Panc1 (cell line): ENCODE results near the gene GPR37L1. TPM values are rescaled to one million over a fixed set of nuclear protein-coding genes. Genes with fewer than 3 reads are reported as not detected.

Source experiments
- ATAC-seq: fragments of 200-7000 bp; cut with Tn5 transposase; 2 replicates; pipeline ENCODE4 v1.9.1; 2020; ENCODE audit warnings: mild to moderate bottlenecking, moderate library complexity
- BruUV-seq: library from RNA; stranded (reverse); fragments of 400-500 nt; replicated peaks from 2 replicates; lab custom pipeline; 2021; lab: Mats Ljungman, UMichigan
- CTCF ChIA-PET: fragments of 300-600 bp; sonication (Branson Sonifier 250); formaldehyde crosslinking; loops from one replicate; lab custom pipeline; 2022; ENCODE audit warnings: antibody characterized with exemption; lab: Charles Lee
- POLR2A ChIA-PET: fragments of 300-600 bp; sonication (Branson Sonifier 250); formaldehyde crosslinking; loops from one replicate; lab custom pipeline; 2022; ENCODE audit warnings: antibody characterized with exemption; lab: Charles Lee
- DNase-seq: peaks from one replicate; pipeline ENCODE4 v3.0.0-alpha.2; 2010; ENCODE audit warnings: low read depth, low spot score
- H3K27ac ChIP-seq: 2 replicates; pipeline ENCODE4 v1.5.1; 2011; ENCODE audit warnings: mild to moderate bottlenecking, low read length, inconsistent platforms
- H3K27me3 ChIP-seq: fragments of 200-500 bp; sonication (Bioruptor generic); 2 replicates; pipeline ENCODE4 v1.6.0; 2014; ENCODE audit warnings: low read length, inconsistent platforms; ENCODE audit not compliant: control insufficient read depth, insufficient read depth
- H3K36me3 ChIP-seq: fragments of 200-500 bp; sonication (Bioruptor generic); 2 replicates; pipeline ENCODE4 v1.5.1; 2014; ENCODE audit warnings: inconsistent platforms, mild to moderate bottlenecking, low read length, moderate library complexity; ENCODE audit not compliant: control insufficient read depth, insufficient read depth
- H3K4me1 ChIP-seq: 2 replicates; pipeline ENCODE4 v1.5.1; 2011; ENCODE audit warnings: inconsistent platforms, mild to moderate bottlenecking, low read length, moderate library complexity; ENCODE audit not compliant: control insufficient read depth, insufficient read depth
- H3K4me3 ChIP-seq, 2 experiments: 2 replicates each; pipeline ENCODE4 v1.5.1; 2011 to 2012; ENCODE audit warnings: low read depth in 2 of 2, low read length in 2 of 2, mild to moderate bottlenecking in 2 of 2, inconsistent platforms in 1 of 2, moderate library complexity in 1 of 2
- H3K9me3 ChIP-seq: fragments of 200-500 bp; sonication (Bioruptor generic); 2 replicates; pipeline ENCODE4 v1.5.1; 2014; ENCODE audit warnings: low read depth, mild to moderate bottlenecking, inconsistent platforms, low read length, moderate library complexity; ENCODE audit not compliant: control insufficient read depth, insufficient read depth
- CTCF ChIP-seq: fragments of 450-650 bp; IDR thresholded peaks from 2 replicates; pipeline ENCODE4 v1.5.1; 2017; ENCODE audit warnings: mild to moderate bottlenecking
- POLR2AphosphoS5 ChIP-seq: IDR thresholded peaks from 2 replicates; pipeline ENCODE4 v1.6.1; 2012; ENCODE audit warnings: mild to moderate bottlenecking, low read depth, low read length, moderate library complexity
- SIN3A ChIP-seq: IDR thresholded peaks from 2 replicates; pipeline ENCODE4 v1.6.1; 2012; ENCODE audit warnings: low read depth, mild to moderate bottlenecking, low read length, moderate library complexity, borderline replicate concordance; ENCODE audit not compliant: insufficient read depth
- TCF7L2 ChIP-seq: IDR thresholded peaks from 2 replicates; pipeline ENCODE4 v1.6.1; 2011; ENCODE audit warnings: mild to moderate bottlenecking, low read depth, low read length, inconsistent platforms
- in situ Hi-C: cut with HindIII; loops from 2 replicates; pipeline ENCODE4 v1.10.0; 2016; ENCODE audit warnings: low sequenced_read_pairs, low pct_unique_long_range_greater_than_20kb
- intact Hi-C: fragments of 100-400 bp; cut with micrococcal nuclease; formaldehyde crosslinking; loops from one replicate; pipeline ENCODE4 v1.10.0; 2022; ENCODE audit not compliant: unreplicated experiment
- total RNA-seq: library from RNA; stranded (reverse); gene quantifications from one replicate; pipeline ENCODE4 v1.2.1, GENCODE V29; 2021; ENCODE audit not compliant: unreplicated experiment
- TF ChIP-seq, protein P1 (sequence below), 2 experiments: IDR thresholded peaks; 2 replicates each; pipeline ENCODE4 v1.6.1; 2011 to 2012; ENCODE audit warnings: low read depth in 2 of 2, control low read depth in 1 of 2, low read length in 1 of 2, mild to moderate bottlenecking in 1 of 2, moderate library complexity in 1 of 2; ENCODE audit not compliant: insufficient read depth in 1 of 2

GPR37L1 gene
- total RNA-seq, 1 experiment from 2014 or later, result 0.44 TPM

- in situ Hi-C loops, result no loop called here
- TF ChIP-seq CTCF (no peak), POLR2AphosphoS5 (no peak), TCF7L2 (no peak), SIN3A (no peak)
- TF ChIP-seq, protein P1, sequence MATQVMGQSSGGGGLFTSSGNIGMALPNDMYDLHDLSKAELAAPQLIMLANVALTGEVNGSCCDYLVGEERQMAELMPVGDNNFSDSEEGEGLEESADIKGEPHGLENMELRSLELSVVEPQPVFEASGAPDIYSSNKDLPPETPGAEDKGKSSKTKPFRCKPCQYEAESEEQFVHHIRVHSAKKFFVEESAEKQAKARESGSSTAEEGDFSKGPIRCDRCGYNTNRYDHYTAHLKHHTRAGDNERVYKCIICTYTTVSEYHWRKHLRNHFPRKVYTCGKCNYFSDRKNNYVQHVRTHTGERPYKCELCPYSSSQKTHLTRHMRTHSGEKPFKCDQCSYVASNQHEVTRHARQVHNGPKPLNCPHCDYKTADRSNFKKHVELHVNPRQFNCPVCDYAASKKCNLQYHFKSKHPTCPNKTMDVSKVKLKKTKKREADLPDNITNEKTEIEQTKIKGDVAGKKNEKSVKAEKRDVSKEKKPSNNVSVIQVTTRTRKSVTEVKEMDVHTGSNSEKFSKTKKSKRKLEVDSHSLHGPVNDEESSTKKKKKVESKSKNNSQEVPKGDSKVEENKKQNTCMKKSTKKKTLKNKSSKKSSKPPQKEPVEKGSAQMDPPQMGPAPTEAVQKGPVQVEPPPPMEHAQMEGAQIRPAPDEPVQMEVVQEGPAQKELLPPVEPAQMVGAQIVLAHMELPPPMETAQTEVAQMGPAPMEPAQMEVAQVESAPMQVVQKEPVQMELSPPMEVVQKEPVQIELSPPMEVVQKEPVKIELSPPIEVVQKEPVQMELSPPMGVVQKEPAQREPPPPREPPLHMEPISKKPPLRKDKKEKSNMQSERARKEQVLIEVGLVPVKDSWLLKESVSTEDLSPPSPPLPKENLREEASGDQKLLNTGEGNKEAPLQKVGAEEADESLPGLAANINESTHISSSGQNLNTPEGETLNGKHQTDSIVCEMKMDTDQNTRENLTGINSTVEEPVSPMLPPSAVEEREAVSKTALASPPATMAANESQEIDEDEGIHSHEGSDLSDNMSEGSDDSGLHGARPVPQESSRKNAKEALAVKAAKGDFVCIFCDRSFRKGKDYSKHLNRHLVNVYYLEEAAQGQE (IDR thresholded peaks at IDR 0.05; ENCODE audit: insufficient read depth in 1 of 2, low read depth in 2 of 2, low read length in 1 of 2), result no peak
- Histone ChIP-seq H3K9me3 (no peaks in the 10 kb centered on the region), H3K36me3 (no peaks in the 10 kb centered on the region), H3K27me3 (no peaks in the 10 kb centered on the region), H3K4me1 (peaks cover 3% of the 10 kb centered on the region; the same call in 1 of the 2 replicates), H3K27ac (no peak overlapping the region), H3K4me3 (no peak overlapping the region)
- no peak for ATAC-seq
- DNase-seq, result no peak
- ChIA-PET CTCF (no interaction called here), POLR2A (no interaction called here)
- intact Hi-C loops, result no loop called here
- no TSS peak for BruUV-seq
Measured at GRCh38 chr1:202152399-202152798, 29.7 kb downstream of the GPR37L1 start.

DNA sequence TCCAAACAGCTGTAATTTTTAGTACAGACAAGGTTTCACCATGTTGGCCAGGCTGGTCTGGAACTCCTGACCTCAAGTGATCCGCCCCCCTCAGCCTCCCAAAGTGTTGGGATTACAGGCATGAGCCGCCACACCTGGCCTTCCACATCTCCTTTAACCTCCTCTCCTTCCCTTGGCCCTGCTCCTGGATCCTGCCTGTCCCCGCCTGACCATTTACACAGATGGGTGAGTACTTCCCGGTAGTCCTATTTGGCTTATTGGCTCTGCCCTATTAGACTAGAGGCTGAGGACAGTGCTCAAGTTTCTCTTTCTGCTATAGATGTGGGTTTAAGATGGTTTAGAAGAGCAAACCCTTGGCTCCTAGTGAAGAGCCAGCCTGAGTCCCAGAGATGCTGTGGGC lies 30.6 kb downstream of the GPR37L1 start:
- in situ Hi-C loops (no loop called here), intact Hi-C loops (no loop called here)
- ChIA-PET CTCF (no interaction called here), POLR2A (no interaction called here)
- no peaks in the 10 kb centered on the region for H3K36me3 ChIP-seq
- ATAC-seq (no peak), DNase-seq (no peak)
- H3K9me3 ChIP-seq, result no peaks in the 10 kb centered on the region
- BruUV-seq, result no TSS peak
- H3K4me3 ChIP-seq, result no peak overlapping the region
- H3K4me1 ChIP-seq, result peaks cover 3% of the 10 kb centered on the region; the same call in 1 of the 2 replicates
- TF ChIP-seq, protein P1 (IDR thresholded peaks at IDR 0.05; ENCODE audit: insufficient read depth in 1 of 2, low read depth in 2 of 2, low read length in 1 of 2), result no peak
- TF ChIP-seq TCF7L2, result no peak
- H3K27me3 ChIP-seq, result no peaks in the 10 kb centered on the region
- no peak overlapping the region for H3K27ac ChIP-seq
